Measurements from ENCODE around the gene FOSB.

Gene FOSB

DNA sequence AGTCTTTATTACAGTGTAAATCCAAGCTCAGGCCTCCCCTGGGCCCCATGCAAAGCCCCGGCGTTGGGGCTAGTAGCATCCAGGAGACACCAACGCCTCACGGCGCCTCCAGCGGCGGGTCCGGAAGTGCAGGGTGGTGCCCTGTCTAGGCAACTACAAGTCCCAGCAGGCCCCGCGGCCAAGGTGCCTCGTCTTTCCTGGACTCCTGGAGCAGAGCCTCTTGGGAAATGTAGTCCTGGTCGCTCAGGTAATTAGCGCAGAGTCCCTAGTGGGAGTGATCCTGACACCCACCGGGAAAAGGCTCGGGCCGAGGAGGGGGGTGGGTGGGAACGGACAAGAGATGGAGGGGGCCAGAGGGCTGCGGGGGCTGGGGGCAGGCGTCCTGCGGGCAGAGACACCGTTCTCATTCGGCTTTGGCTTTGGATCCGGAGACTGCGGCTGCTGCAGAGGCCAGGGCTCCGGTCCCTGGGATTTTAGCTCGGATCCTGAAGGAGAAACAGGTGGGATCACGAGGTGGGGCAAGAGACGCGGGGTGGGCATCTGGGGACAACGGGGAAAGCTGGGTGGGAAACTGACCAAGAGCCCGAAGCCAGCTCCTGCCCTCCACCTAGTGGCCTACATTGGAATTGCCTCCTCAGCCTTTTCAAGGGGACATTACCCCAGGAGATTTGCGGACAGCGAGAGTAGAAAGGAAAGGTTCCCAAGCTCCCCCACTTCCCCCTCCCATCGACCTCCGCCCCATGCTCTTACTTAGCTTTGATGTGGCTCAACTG lies 17.7 kb downstream of the FOSB start:
- DNase-seq, result peak; percentile 96

DNA sequence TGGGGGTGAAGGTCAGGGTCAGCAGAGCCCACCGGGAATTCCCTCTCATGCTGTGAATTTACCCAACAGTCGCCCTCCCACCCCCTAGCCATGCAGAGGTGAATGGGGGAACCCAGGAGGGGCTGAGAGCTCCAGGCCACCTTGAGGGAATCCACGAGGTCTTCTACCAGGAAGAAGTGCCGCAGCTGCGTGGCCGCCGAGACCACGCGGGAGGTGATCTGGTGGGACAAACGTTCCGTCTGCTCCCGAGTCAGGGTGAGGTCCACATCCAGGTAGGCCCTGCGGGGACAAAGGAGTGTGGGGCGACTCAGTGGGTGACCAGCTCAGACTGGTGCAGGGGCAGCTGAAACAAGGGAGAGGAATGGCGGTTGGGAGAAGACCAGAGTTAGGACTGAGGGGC lies 20.9 kb downstream of the FOSB start:
- DNase-seq, result no peak

DNA sequence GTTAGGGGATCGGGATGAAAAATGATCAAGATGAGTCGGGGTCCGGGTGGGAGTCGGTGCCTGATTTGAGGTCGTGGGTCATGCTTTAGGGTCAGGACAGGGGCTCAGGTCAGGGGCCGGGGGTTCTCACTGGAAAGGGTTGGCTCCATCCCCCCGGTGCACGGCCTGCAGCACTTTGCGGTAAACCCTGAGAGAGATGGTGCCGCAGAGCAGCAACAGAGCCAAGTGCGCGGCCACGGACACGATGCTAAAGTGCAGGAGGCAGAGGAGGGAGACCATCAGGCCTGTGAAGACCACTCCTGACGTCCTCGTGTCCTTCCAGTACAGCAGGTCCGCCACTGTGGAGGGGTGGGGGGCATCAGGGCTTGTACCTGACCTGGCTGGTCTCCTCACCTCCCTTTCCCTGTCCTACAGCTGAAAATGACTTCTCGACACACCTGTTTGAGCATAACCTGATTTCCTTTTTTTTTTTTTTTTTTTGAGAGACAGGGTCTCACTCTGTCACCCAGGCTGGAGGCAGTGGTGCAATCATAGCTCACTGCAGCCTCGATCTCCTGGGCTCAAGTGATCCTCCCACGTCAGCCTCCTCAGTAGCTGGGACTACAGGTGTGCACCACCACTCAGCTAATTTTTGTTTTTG lies 21.5 kb downstream of the FOSB start:
- no peak for DNase-seq

DNA sequence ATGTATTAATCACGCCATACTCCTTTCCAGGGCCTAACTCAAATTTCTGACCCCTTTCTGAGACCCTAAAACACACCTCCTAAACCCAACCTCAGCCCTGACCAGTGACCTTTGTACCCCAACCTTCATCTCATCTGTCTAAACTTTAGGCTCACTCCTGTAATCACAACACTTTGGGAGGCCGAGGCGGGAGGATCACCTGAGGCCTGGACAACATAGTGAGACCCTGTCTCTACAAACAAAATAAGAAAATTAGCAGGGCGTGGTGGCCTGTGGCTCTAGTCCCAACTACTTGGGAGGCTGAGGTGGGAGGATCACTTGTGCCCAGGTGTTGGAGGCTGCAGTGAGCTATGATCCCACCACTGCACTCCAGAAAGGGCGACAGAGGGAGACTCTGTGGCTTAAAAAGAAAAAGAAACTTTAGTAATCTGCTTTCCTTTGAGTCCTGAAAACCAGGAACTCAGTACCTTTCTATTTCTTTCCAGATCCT lies 24.4 kb downstream of the FOSB start:
- DNase-seq, result no peak

DNA sequence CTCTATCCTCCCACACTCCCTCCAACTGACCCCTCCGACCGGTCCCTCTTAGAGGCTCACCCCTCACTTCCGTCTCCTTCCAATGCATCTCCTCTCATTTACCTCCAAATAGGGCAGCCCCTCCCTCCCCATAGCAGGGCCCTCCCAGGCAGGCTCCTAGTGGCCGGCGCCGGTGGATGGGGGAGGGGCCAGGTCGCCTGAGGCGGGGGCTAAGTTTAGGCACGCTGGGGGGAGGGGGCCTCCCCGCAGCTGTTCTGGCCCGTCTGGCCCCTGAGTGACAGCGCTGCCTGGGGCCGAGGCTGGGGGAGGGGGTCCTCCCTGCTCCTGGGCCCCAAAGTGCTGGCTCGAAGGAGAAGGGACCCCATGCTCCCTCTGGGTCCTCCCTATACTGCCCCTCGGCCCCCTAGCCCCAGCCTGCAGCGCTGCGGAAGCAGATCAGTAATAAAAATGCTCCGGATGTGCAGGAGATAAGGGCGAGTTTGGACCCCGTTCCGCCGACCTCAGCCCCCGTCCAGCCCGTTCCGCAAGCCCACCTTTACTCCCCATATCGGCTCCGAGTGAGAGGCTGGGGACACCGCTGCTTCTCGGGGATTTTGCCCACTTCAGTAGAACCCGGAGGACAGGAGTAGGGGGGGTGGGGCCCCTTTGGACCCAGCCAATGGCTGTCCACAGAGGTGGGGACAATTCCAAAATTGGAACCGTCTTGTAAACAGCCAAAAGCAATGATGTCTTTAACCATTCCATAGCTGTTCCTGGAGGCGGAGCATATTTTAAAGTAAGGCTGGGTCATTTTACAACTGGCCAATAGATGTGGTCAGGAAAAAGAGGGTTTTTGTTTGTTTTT lies 25.1 kb downstream of the FOSB start:
- peak; percentile 61 for DNase-seq

DNA sequence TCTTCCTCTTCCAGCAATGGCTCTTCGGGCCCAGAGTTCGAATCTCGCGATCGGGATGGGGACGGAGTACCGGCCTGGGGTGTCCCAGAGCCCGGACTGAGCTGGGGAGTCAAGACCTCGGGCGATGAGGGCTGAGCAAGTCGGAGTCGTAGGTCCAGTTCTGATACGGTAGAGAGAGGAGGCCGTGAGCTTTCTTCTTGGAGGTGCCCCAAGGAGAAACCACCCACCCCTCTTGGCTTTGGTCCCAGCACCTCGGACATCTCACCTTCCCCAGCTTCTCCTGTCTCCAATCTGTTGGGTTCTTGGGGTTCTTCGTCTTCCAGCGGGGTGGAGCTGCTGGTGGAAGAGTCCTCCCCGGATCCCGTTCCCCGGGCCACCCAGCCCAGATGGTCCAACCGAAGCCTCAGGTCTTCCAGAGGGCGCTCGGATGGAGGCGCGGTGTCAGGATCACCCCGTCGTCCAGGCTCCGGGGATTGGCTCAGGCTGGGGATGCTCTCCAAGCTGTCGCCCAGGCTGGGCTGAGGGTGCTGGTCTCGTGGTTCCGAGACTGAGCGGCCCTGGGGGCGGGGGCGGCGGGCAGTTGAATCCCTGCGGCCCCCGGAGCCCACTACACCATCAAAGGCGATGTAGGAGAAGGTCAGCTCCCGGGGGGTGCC lies 26.6 kb downstream of the FOSB start:
- DNase-seq, result no peak

DNA sequence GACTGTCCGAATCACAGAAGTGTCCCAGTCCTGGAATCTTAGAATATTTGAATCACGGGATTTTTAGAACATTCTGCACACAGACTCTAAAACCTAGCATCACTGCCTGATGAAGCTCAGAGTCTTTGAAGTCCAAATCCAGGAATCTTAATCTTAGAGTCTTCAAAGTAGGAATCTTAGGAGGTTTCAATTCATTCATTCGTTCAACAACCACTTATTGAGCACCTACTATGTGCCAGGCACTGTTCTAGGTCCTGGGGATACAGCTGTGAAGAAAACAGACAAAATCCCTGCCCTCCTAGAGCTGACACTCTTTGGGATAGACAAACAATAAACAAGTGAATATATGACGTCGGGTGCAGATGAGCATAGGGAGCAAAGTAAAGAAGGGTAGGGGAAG lies 27.4 kb downstream of the FOSB start:
- DNase-seq, result no peak

DNA sequence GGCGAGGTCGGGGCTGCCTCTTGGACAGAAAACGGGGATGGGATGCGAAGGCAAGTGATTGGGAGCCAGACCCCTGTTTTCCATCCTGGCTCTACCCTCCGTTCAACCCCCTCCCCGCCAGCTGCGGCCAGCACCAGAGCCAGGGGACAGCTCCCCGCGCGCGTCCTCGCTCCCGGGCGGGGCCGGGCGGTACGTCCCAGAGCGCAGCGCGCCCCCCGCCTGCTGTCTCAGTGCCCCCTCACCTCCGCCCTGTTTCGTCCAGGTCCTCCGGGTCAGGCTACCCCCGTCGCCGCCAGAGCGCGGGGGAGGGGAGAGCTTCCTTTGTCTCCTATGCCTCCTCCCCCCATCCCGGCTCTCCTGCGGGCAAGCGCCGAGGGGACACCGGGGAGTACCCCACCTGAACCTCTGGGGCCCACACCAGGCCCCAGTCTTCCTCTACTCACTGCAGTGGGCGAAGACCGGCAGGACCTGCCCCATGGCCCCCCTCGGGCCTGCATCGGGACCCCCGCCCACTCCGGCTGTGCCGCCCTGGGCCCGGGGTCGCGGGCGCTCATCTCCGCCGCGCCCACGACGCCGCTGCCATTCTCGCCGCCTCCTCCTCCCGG lies 28.7 kb downstream of the FOSB start:
- no peak for DNase-seq

DNA sequence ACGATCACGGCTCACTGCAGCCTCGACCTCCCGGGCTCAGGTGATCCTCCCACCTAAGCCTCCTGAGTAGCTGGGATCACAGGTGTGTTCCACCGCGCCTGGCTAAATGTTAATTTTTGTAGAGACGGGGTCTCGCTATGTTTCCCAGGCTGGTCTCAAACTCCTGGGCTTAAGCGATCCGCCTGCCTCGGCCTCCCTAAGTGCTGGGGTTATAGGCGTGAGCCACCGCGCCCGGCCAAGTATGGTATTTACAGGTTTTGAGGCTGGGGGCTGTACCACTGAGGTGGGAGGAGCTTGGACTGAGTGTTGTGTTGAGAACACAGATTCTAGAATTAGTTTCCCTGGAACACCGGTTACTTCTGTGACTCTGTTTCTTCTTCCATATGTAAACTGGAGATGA lies 30.0 kb downstream of the FOSB start:
- DNase-seq, result no peak

DNA sequence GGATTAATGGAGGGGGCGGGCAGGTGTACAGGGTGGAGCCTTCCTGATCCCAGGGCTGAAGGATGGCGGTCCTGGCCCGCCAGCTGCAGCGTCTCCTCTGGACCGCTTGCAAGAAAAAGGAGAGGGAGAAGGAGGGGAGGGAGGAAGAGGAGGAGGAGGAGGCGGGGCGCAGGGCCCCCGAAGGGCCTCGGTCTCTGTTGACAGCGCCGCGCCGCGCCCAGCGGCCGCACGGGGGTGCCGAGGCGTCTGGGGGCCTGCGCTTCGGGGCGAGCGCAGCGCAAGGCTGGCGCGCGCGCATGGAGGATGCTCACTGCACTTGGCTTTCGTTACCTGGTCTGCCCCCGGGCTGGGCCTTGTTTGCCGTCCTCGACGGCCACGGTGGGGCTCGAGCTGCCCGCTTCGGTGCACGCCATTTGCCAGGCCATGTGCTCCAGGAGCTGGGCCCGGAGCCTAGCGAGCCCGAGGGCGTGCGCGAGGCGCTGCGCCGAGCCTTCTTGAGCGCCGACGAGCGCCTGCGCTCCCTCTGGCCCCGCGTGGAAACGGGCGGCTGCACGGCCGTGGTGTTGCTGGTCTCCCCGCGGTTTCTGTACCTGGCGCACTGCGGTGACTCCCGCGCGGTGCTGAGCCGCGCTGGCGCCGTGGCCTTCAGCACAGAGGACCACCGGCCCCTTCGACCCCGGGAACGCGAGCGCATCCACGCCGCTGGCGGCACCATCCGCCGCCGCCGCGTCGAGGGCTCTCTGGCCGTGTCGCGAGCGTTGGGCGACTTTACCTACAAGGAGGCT lies 30.8 kb downstream of the FOSB start, which contains the start of gene PPM1N:
TSS of gene PPM1N (plus strand) at position 33 of the 785 bp plus-strand sequence. CDS start at position 63, 30 bp downstream.
- peak; percentile 65 for DNase-seq

DNA sequence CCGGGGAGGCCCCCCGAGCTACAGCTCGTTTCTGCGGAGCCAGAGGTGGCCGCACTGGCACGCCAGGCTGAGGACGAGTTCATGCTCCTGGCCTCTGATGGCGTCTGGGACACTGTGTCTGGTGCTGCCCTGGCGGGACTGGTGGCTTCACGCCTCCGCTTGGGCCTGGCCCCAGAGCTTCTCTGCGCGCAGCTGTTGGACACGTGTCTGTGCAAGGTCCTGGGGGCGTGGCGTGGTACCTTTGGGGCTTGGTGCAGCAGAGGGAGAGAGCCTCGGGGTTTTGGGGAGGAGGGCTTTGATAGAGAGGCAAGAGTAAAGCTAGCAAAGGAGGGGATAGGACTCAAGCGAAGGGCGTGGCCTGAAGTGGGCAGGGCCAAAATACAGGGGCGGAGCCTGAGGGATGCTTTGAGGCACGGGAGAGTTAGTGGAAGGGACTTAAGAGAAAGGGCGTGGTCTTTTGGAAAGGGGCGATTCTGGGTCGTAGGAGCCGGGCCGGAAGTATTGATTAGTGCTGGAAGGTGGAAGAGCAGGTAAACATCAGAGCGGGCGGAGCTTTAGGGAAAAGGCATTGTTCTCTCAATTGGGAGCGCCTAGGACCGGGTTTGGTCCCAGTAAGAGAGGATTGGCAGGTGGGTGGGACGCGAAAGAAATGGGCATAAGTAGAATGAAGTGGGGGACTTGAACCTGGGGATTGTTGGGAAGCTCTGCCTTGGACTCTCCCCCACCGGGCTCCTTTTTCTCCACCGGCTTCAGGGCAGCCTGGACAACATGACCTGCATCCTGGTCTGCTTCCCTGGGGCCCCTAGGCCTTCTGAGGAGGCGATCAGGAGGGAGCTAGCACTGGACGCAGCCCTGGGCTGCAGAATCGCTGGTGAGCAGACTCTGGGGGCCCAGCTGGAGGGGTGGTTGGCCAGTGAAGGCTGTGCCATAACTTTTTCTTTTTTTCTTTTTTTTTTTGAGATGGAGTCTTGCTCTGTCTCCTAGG lies 31.7 kb downstream of the FOSB start:
- peak; percentile 74 for DNase-seq

DNA sequence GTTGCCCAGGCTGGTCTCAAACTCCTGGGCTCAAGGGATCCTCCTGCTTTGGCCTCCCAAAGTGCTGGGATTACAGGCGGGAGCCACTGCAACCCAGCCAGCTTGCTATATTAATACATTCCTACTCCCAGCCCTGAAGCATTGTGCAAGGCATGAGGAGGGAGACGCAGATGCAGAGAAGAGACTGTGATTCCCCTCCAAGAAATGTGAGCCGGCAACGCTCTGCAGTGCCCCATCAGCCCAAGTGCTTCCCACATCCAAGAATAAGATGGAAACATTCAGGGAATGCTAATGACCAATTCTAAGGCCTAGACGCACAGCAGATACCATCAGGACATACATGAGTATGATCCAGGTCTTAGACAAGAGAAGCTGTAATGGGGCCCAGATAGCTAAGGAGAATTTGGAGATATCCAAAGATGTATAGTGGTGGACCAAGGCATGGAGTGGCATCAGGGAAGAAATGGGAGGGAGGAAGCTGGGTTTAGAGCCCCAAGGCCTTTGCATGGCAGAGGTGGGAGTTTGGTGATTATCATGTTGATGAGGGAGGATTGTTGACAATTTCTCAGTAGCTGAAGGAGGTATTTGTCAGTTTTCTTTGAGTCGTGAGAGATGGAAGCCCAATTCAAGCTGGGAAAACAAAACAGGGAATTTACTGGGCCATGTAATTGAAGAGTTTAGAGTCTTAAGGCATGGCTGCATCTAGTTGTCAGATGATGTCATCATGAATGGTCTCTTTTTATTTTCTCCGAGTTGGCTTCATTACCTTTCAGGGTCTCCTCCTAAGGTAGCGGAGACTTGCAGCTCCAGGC lies 33.3 kb downstream of the FOSB start:
- no peak for DNase-seq

DNA sequence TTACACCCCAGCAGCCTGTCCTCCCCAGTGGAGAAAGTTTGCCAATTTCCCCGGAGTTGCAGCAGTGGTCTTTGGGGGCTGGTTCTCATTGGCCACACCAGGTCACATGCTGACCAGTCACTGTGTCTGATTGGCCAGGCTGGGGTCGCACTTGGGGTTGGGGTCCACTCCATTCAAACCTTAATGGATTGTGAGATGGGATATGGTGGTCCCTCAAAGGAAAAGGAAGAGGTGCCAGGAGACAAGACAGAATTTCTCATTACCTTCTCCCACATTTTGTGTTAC lies 33.9 kb downstream of the FOSB start:
- no peak for DNase-seq

DNA sequence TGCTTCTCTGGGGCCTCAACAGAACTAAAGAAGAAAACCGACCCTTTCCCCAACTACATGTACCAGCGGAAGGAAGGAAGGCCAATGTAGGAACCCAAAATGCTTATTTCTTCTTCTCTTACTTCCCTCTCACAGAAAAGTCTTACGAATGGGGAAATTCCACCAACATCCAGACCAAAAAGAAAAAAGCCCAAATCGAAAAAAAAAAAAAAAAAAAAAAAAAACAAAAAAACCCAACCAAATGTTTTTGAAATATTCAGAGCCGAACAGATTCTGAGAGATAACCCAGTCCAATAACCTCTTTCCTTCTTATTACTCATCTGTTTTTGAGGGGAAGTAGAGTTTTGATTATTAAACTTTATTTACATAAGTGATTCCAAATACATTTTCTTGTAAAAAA lies 34.3 kb downstream of the FOSB start:
- no peak for DNase-seq

DNA sequence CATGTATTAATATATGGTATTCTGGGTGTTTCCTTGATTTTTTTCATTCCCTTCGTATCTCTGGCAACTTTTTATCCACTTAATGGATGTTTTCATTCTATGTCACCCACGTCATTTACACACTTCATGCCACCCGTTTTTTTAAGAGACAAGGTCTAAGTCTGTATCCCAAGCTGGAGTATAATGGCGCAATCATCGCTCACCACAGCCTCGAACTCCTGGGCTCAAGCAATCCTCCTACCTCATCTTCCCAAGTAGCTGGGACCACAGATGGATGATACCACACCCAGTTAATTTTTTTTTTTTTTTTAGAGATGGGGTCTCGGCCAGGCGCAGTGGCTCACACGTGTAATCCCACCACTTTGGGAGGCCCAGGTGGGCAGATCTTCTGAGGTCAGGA lies 36.1 kb downstream of the FOSB start:
- no peak for DNase-seq

DNA sequence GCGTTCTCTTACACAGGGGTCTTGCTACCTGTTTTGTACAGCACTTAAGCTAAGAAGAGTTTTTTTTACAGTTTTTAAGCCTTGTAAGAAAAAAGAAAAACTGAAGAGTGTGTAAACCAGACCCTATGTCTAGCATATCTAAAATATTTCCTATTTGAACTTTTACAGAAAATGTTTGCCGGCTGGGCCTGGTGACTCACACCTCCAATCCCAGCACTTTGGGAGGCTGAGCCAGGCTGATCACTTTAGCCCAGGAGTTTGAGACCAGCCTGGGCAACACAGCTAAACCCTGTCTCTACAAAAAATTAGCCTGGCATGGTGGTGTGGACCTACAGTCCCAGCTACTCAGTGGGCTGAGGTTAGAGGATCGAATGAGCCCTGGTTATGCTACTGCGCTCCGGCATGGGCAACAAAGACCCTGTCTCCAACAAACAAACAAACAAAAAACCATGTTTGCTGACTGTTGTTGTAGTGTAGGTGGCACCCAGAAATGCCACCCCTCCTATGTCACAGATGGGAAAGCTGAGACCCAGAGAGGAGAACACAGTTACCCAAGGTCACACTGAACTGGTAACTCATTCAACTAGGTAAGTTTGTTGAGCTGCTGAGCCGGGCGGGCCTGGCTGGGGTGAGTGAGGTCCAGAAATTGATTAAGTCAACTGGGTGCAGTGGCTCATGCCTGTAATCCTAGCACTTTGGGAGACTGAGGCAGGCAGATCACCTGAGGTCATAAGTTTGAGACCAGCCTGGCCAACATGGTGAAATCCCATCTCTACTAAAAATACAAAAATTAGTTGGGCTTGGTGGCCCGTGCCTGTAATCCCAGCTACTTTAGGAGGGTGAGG lies 37.6 kb downstream of the FOSB start:
- DNase-seq, result no peak

DNA sequence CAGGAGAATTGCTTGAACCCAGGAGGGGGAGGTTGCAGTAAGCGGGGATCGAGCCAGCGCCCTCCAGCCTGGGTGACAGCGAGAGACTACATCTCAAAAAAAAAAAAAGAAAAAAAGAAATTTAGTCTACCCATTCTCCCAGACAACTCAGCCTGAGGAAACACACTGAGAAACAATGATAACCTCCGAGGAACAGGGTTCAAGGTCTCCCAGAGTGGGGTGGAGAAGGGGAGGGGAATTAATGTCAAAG lies 38.1 kb downstream of the FOSB start:
- DNase-seq, result no peak

DNA sequence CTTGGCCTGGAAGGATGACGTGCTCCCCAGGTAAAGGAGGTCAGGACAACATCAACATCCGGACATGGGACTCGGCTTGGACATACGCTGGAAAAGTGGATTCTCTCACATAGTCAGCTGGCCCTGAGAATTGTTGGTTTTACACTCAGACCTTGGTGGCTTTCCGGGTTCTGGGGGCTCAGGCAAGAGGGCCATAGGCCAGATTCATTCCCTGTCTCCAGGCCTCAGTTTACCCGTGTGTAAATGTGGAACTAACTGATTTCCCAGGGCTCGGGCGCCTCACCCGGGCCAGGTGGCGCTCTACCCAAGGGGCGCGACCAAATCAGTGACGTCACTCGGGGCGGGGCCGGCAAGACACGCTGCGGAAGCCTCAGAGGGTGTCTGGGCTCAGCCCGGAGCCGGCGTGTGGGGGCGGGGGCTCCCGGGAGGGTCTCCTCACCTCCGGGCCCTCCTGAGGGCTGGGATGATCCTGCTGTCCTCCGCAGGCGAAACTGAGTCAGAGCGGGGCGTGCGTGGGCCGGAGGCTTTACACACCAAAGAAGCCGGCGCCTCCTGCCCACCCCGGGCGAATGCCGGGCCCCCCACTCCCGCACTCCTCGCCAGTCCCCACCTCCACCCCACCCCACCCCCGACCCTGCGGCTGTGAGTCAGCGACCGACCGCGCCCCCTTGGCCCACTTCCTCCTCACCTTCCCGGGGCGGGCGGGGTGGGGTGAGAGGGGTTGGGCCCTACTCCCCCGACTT lies 38.6 kb downstream of the FOSB start:
- DNase-seq, result peak; percentile 91

Measured in hematopoietic multipotent progenitor cell treated with erythropoietin and hydrocortisone succinate and interleukin-3 and kit ligand, for 8 days (in vitro differentiated cells).